ENCODE data around the gene LENG9. TPM values are rescaled to one million over a fixed set of nuclear protein-coding genes. Genes with fewer than 3 reads are reported as not detected.

LENG9 gene
- total and polyA plus RNA-seq, 2 of the 13 experiments (the other 11 are each of a cell fraction or from before 2014, with no cell fraction given): 0.75 to 2.9 TPM

DNA sequence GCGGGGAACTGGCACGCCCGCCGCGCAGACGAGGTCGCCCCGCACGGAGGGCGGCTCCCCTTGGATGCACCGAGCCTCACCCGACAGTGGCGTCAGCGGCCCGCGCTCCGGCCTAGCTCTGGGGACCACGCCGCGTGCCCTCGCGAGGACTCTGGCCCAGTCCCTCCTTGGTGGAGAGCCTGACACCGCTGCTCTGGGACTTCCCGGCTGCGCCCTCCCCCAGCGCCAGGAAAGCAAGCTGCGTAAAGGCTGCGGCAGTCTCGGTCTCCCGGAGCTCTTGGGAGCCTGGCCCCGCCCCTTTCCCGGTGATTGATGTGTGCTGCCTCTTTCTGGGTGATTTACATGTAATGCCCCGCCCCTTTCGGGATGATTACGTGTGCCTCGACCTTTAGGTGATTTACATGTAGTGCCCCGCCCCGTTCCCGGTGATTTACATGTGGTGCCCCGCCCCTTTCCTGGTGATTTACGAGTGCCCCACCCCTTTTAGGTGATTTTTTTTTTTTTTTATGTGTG, at the start of gene LENG9 (continued):
- TF ChIP-seq, protein P1, sequence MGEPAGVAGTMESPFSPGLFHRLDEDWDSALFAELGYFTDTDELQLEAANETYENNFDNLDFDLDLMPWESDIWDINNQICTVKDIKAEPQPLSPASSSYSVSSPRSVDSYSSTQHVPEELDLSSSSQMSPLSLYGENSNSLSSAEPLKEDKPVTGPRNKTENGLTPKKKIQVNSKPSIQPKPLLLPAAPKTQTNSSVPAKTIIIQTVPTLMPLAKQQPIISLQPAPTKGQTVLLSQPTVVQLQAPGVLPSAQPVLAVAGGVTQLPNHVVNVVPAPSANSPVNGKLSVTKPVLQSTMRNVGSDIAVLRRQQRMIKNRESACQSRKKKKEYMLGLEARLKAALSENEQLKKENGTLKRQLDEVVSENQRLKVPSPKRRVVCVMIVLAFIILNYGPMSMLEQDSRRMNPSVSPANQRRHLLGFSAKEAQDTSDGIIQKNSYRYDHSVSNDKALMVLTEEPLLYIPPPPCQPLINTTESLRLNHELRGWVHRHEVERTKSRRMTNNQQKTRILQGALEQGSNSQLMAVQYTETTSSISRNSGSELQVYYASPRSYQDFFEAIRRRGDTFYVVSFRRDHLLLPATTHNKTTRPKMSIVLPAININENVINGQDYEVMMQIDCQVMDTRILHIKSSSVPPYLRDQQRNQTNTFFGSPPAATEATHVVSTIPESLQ (CRISPR knock-in tag; conservative IDR thresholded peaks at IDR 0.05): no peak
- no peak; the same call in 1 of the 2 replicates for TF ChIP-seq MAZ (IDR thresholded peaks at IDR 0.05; ENCODE audit: borderline replicate concordance, low read depth, low read length)
- peak; percentile 48 for TF ChIP-seq MAZ (CRISPR knock-in tag; IDR thresholded peaks at IDR 0.05; ENCODE audit: low read depth)
- TF ChIP-seq, protein P2, sequence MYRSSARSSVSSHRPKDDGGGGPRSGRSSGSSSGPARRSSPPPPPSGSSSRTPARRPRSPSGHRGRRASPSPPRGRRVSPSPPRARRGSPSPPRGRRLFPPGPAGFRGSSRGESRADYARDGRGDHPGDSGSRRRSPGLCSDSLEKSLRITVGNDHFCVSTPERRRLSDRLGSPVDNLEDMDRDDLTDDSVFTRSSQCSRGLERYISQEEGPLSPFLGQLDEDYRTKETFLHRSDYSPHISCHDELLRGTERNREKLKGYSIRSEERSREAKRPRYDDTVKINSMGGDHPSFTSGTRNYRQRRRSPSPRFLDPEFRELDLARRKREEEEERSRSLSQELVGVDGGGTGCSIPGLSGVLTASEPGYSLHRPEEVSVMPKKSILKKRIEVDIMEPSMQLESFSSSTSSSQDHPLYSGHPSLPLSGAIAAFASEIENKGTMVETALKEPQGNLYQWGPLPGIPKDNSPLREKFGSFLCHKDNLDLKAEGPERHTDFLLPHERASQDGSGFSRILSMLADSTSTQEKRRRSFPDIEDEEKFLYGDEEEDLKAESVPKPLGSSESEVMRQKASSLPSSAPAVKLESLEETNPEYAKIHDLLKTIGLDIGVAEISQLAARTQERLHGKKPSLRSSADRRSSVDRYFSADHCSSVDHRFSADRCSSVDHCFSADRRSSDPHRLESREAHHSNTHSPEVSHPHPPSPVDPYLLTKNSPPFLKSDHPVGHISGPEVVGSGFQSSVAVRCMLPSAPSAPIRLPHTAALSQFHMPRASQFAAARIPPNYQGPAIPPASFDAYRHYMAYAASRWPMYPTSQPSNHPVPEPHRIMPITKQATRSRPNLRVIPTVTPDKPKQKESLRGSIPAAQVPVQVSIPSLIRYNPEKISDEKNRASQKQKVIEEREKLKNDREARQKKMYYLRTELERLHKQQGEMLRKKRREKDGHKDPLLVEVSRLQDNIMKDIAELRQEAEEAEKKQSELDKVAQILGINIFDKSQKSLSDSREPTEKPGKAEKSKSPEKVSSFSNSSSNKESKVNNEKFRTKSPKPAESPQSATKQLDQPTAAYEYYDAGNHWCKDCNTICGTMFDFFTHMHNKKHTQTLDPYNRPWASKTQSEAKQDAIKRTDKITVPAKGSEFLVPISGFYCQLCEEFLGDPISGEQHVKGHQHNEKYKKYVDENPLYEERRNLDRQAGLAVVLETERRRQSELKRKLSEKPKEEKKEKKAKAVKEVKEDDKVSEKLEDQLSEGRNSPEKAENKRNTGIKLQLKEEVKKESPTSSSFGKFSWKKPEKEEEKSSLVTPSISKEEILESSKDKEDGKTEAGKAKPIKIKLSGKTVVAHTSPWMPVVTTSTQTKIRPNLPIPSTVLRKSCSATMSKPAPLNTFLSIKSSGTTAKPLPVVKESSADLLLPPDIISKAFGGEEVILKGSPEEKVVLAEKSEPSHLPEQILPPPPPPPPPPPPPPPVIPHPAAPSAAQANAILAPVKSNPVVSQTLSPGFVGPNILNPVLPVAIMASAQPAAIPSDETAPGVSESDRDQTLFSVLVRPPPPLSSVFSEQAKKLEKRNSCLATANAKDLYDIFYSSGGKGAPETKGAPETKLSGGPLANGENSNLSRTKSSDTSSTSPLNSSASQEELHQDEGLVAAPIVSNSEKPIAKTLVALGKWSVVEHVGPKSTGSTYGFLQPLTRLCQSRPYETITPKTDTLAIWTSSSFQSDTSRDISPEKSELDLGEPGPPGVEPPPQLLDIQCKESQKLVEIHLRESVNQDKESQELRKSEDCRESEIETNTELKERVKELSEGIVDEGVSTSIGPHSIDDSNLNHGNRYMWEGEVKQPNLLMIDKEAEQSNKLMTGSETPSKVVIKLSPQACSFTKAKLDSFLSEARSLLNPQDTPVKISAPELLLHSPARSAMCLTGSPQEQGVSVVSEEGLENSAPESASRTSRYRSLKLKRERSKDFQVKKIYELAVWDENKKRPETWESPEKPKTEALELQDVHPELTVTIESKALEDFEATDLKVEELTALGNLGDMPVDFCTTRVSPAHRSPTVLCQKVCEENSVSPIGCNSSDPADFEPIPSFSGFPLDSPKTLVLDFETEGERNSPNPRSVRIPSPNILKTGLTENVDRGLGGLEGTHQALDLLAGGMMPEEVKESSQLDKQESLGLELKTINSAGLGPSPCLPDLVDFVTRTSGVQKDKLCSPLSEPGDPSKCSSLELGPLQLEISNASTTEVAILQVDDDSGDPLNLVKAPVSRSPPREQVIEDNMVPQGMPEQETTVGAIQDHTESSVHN (CRISPR knock-in tag; IDR thresholded peaks at IDR 0.05): no peak
- TF ChIP-seq, protein P3, sequence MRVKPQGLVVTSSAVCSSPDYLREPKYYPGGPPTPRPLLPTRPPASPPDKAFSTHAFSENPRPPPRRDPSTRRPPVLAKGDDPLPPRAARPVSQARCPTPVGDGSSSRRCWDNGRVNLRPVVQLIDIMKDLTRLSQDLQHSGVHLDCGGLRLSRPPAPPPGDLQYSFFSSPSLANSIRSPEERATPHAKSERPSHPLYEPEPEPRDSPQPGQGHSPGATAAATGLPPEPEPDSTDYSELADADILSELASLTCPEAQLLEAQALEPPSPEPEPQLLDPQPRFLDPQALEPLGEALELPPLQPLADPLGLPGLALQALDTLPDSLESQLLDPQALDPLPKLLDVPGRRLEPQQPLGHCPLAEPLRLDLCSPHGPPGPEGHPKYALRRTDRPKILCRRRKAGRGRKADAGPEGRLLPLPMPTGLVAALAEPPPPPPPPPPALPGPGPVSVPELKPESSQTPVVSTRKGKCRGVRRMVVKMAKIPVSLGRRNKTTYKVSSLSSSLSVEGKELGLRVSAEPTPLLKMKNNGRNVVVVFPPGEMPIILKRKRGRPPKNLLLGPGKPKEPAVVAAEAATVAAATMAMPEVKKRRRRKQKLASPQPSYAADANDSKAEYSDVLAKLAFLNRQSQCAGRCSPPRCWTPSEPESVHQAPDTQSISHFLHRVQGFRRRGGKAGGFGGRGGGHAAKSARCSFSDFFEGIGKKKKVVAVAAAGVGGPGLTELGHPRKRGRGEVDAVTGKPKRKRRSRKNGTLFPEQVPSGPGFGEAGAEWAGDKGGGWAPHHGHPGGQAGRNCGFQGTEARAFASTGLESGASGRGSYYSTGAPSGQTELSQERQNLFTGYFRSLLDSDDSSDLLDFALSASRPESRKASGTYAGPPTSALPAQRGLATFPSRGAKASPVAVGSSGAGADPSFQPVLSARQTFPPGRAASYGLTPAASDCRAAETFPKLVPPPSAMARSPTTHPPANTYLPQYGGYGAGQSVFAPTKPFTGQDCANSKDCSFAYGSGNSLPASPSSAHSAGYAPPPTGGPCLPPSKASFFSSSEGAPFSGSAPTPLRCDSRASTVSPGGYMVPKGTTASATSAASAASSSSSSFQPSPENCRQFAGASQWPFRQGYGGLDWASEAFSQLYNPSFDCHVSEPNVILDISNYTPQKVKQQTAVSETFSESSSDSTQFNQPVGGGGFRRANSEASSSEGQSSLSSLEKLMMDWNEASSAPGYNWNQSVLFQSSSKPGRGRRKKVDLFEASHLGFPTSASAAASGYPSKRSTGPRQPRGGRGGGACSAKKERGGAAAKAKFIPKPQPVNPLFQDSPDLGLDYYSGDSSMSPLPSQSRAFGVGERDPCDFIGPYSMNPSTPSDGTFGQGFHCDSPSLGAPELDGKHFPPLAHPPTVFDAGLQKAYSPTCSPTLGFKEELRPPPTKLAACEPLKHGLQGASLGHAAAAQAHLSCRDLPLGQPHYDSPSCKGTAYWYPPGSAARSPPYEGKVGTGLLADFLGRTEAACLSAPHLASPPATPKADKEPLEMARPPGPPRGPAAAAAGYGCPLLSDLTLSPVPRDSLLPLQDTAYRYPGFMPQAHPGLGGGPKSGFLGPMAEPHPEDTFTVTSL (CRISPR knock-in tag; IDR thresholded peaks at IDR 0.05; ENCODE audit: borderline replicate concordance): no peak
- no peak for TF ChIP-seq NKX3-1 (CRISPR knock-in tag; IDR thresholded peaks at IDR 0.05)
- TF ChIP-seq SMARCE1 (IDR thresholded peaks at IDR 0.05; ENCODE audit: borderline replicate concordance): no peak
- TF ChIP-seq ZNF124 (CRISPR knock-in tag; IDR thresholded peaks at IDR 0.05): no peak
- no peak for TF ChIP-seq SAFB2 (CRISPR knock-in tag; IDR thresholded peaks at IDR 0.05; ENCODE audit: borderline replicate concordance, low read depth)
- TF ChIP-seq ESRRA (CRISPR knock-in tag; IDR thresholded peaks at IDR 0.05; ENCODE audit: low read depth): no peak; the same call in 1 of the 2 replicates
- TF ChIP-seq, protein P4, sequence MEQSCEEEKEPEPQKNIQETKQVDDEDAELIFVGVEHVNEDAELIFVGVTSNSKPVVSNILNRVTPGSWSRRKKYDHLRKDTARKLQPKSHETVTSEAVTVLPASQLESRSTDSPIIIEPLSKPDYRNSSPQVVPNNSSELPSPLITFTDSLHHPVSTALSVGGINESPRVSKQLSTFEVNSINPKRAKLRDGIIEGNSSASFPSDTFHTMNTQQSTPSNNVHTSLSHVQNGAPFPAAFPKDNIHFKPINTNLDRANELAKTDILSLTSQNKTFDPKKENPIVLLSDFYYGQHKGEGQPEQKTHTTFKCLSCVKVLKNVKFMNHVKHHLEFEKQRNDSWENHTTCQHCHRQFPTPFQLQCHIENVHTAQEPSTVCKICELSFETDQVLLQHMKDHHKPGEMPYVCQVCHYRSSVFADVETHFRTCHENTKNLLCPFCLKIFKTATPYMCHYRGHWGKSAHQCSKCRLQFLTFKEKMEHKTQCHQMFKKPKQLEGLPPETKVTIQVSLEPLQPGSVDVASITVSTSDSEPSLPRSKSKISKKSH (CRISPR knock-in tag; IDR thresholded peaks at IDR 0.05; ENCODE audit: borderline replicate concordance): peak; percentile 81; the same call in 1 of the 2 replicates

All from HepG2 (cell line).